SIG-M5 treated with dmso at 0.1 percent for 504 hours (cell line): Measurements from ENCODE around the gene DYNC1LI2.

ENCODE experiments used
- DNase-seq: peaks from one replicate; lab custom pipeline; 2025; ENCODE audit not compliant: unreplicated experiment; lab: John Stamatoyannopoulos, UW

DYNC1LI2 gene

DNA sequence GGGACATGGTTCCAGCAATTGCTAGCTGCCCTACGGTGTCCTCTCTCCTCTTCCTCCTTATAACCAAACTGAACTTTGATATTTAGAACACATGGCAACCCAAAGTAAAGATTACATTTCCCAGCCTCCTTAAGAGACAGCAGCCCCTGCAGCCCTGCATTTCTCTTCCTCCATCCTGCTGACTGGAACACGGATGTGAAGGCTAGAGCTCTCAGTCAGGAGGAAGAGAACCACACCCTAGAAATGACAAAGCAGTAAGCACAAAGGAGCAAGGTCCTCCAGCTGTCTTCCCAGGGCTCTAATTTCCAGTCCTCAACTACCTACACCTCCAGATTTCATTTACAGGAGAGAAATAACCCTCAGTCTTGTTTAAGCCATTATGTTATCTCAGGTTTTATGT lies 10.9 kb downstream of the DYNC1LI2 start:
- no peak for DNase-seq

- peak; percentile 34 for DNase-seq
Observed at GRCh38 chr16:66740010-66740409, 11.4 kb downstream of the DYNC1LI2 start.

GRCh38 chr16:66735891-66736290 lies 15.5 kb downstream of the DYNC1LI2 start:
- no peak for DNase-seq

DNA sequence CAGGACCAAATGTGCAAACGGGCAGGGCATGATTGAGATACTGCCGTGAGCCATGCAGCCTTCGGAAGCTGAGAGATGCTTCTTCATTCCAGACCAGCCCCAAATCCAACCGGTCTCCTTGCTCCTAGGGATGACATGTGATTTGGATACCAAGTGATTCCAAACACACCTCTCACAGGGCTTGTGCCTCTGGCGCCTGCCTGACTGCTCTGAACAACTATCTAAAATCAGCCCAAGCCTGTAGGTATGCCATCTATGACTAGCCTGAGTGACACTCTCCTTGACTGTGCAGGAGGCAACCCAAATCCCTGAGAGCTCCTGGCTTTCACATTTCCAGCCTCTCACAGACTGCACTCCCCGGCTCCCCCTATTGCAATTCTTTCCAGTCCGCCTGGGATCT lies 20.3 kb downstream of the DYNC1LI2 start:
- DNase-seq: no peak

GRCh38 chr16:66728804-66729203 lies 22.6 kb downstream of the DYNC1LI2 start:
- DNase-seq: no peak

GRCh38 chr16:66728117-66728787 lies 23.2 kb downstream of the DYNC1LI2 start:
- peak; percentile 62 for DNase-seq

- DNase-seq: no peak
Observed at GRCh38 chr16:66720766-66721165, 30.6 kb downstream of the DYNC1LI2 start.

- no peak for DNase-seq
Observed at GRCh38 chr16:66719246-66719645, 32.2 kb downstream of the DYNC1LI2 start.

GRCh38 chr16:66717776-66718175 lies 33.6 kb downstream of the DYNC1LI2 start:
- DNase-seq: no peak

DNA sequence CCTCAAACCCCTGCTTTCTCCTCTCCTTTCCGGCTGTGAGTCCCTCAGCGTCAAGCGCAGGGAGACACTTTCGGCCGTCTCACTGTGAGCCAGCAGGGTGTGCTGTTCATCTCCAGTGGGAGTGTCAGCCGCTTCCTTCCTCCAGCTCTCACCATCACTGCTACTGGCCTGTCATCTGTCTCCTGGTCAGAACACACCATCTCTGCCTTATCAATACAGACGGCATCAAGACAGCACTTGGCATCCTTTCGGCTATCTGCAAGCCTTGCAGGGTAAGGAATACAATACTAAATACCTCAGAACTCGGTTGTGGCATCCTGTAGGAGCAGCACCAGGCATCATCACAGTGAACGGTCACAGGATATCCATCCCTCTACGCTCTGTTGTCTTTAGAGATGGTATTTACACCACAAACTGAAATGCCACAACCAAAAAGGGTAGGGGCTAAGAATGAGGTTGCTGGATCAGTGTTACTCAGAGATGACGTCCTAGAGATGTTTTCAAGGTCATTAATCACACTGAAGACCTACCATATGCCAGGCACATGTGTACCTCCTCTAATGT lies 34.2 kb downstream of the DYNC1LI2 start:
- peak; percentile 32 for DNase-seq

DNA sequence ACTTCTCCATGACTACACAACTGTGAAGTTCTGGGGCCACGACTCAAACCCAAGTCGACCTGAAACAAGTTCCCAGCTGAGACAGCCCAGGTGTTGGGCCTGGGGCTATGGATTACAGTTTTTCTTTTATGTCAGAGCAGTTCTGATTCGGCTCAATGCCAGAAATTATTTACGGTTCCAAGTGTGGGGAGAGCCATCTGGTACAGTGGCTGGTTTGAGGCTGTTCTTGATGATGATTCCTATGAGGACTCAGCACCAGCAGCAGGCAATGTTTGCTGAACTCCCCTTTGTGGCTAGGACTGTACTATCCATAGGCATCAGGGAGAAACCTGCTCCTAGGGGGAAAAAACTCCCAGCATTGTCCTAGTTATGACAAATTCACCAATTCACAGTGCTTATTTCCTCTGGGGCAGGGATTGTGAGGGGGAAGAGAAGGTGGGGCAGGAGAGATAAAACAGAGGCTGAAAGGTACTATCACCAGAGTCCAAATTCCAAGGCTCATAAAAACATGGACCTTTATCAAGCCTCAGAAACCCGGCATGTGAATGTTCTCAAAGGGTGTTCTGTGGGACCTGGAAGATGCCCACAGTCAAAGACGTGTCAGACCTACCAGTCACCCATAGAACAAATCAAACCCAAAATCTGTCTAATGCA lies 36.6 kb downstream of the DYNC1LI2 start:
- no peak for DNase-seq

DNA sequence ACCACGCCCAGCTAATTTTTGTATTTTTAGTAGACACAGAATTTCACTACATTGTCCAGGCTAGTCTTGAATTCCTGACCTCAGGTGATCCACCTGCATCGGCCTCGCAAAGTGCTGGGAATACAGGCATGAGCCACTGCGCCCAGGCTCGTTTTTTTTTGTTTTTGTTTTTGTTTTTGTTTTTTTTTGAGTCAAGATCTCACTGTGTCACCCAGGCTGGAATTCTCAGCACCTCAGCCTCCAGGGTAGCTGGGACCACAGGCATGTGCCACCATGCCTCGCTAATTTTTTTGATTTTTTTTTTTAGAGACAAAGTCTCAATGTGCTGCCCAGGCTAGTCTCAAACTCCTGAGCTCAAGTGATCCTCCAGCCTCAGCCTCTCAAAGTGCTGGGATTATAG lies 37.3 kb downstream of the DYNC1LI2 start:
- no peak for DNase-seq

DNA sequence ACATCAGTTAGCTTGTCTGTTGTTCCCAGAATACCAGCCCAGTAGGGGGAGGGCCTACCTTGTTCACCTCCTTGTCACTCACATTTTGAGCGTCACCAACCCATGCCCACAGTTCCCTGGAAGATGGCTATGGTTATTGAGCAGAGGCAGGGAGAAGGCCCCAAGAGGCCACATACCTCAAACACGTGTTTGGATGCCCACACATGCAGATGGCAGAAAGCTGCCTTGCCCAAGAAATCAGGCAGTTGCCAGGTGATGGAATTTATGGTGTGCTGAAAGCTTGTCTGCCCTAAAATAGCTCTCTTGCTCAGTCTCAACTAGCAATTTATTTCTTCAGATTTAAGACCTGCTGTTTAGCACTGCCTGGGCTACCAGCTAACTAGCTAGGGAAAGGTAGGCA lies 38.3 kb downstream of the DYNC1LI2 start:
- DNase-seq: no peak

DNA sequence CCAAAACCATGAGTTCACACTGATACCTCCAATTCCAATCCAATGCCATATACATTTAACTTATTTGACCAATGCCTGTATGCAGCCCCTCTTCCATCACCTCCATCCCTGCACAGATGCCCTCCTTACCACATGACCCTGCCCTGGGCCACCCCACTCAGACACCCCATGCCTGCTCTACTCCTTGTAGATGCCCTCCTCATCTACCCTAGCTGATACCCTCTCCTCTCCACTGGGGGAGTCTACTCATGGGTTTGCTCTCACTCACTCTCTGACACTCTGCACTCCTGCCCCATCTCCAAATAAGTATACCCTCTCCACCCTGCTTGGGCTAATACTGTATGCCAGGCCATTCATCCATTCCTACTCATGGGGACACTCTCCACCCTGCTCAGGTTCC lies 38.9 kb downstream of the DYNC1LI2 start:
- DNase-seq: no peak

DNA sequence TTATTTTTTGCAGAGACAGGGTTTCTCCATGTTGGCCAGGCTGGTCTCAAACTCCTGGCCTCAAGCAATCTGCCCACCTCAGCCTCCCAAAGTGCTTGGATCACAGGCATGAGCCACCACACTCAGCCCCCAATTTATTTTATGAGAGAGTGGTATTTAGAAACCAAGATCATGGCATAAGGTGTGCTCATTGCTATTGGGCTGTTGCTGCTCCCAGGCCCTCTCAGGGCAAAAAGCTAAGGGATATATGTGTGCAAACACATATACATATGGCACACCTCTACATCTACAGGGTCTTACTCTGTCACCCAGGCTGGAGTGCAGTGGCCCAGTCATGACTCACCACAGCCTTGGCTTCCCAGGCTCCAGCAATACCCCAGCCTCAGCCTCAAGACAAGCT lies 39.8 kb downstream of the DYNC1LI2 start:
- no peak for DNase-seq

- DNase-seq: no peak
Observed at GRCh38 chr16:66706506-66706880, 44.9 kb downstream of the DYNC1LI2 start.

DNA sequence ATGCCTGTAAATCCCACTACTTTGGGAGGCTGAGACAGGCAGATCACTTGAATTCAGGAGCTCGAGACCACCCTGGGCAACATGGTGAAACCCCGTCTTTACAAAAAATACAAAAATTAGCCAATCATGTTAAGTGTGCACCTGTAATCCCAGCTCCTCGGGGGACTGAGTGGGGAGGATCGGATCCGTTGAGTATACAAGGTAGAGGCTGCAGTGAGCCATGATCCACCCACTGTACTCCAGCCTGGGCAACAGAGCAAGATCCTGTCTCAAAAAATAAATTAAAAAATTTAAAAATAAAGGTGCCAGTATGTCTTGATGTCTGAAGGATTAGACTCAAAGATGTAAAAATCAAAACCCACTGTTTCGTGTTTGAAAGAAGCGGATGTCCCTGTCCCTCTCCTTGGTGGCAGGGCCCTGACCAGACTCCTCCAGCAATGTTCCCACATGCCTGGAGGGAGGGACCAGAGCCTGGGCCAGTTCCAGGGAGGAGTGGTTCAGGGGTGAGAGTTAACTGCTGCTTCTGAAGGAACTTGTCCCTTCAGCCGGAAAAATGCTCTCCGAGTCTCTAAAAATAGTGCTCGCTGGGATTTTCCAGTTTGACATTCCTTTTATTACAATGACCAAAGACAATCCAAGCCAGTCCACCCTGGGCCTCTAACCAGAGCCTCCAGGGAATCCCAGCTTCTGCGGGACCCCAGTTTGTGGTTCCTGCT lies 45.5 kb downstream of the DYNC1LI2 start:
- DNase-seq: no peak

- DNase-seq: no peak
Observed at GRCh38 chr16:66703406-66704215, 47.8 kb downstream of the DYNC1LI2 start.

DNA sequence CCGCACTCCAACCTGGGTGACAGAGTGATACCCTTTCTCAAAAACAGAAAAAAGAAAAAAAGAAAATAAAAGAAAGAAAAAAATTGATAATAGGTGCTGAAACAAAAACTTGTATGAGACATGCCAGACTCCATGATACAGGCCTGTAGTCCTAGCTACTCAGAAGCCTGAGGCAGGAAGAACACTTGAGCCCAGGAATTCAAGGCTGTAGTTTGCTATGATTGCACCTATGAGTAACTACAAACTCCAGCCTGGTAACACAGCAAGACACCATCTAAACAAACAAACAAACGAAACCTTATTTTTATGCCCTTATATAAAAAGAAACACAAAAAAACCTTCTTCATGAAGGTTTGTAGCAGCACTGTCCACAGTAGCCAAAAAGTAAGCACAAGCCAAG lies 49.9 kb downstream of the DYNC1LI2 start:
- DNase-seq: no peak

DNA sequence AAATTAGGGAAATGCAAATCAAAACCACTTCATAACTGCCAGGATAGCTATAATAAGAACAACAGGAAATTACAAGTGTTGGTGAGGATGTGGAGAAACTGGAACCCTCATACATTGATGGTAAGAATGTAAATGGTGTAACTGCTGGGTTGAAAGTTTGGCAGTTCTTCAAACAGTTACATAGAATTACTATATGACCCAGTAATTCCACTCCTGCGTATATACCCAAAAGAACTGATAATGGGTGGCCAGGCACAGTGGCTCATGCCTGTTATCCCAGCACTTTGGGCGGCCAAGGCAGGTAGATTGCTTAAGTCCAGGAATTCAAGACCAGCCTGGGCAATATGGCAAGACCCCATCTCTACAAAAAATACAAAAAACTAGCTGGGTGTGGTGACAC lies 50.4 kb downstream of the DYNC1LI2 start:
- DNase-seq: peak; percentile 21

GRCh38 chr16:66699898-66700297 lies 51.5 kb downstream of the DYNC1LI2 start:
- DNase-seq: no peak
